A549 (cell line): ENCODE data around the gene ULK1. TPM values are rescaled to one million over a fixed set of nuclear protein-coding genes. Genes with fewer than 3 reads are reported as not detected.

Experiments used
- ATAC-seq, 2 experiments: fragments of 200-7000 bp in 1 of 2; fragments of >200 bp in 1 of 2; cut with Nextera tagmentation in 1 of 2; cut with Tn5 transposase in 1 of 2; 3 replicates each; pipeline versions ENCODE4 v1.8.0 to v1.9.1; 2018 to 2020; ENCODE audit warnings: mild to moderate bottlenecking in 1 of 2, moderate library complexity in 1 of 2
- CTCF ChIA-PET: fragments of 300-600 bp; sonication (Branson Sonifier 250); formaldehyde crosslinking; extraction: SDS; loops from one replicate; lab custom pipeline; 2021; ENCODE audit warnings: antibody characterized with exemption, inconsistent platforms; lab: Yijun Ruan, JAX
- POLR2A ChIA-PET: fragments of 350-600 bp; formaldehyde crosslinking; extraction: SDS; loops from one replicate; lab custom pipeline; 2021; ENCODE audit warnings: antibody characterized with exemption, inconsistent platforms; lab: Yijun Ruan, JAX
- DNase-seq, 2 experiments: peaks; one replicate each; pipeline versions ENCODE4 v3.0.0 to v3.0.0-alpha.2; 2011 to 2016; ENCODE audit warnings: low read depth in 1 of 2, low spot score in 1 of 2
- FAIRE-seq: peaks from 2 replicates; lab custom pipeline; 2011; peaks lifted over from hg19 to GRCh38; lab: Jason Lieb, UNC
- H3K27ac ChIP-seq, 2 experiments: fragments of >200 bp; sonication (Bioruptor Twin); formaldehyde crosslinking; 3 replicates each; pipeline ENCODE4 v1.5.1; 2016 to 2017
- H3K4me1 ChIP-seq: fragments of >200 bp; sonication (Bioruptor Twin); formaldehyde crosslinking; 3 replicates; pipeline ENCODE4 v1.6.1; 2016
- H3K4me2 ChIP-seq: fragments of >200 bp; sonication (Bioruptor Twin); formaldehyde crosslinking; 3 replicates; pipeline ENCODE4 v1.6.1; 2016
- H3K4me3 ChIP-seq: fragments of >200 bp; sonication (Bioruptor Twin); formaldehyde crosslinking; 3 replicates; pipeline ENCODE4 v1.5.1; 2016
- H3K9me3 ChIP-seq: fragments of >200 bp; sonication (Bioruptor Twin); formaldehyde crosslinking; 3 replicates; pipeline ENCODE4 v1.6.1; 2016
- ATOH8 ChIP-seq: fragments of 250-450 bp; sonication (Bioruptor Pico); IDR thresholded peaks from 2 replicates; pipeline ENCODE4 v1.5.0; 2020; ENCODE audit warnings: low read depth, mild to moderate bottlenecking, moderate library complexity
- CHD4 ChIP-seq: fragments of 200-600 bp; sonication (generic); IDR thresholded peaks from 2 replicates; pipeline ENCODE4 v1.6.1; 2016; ENCODE audit warnings: antibody characterized with exemption, mild to moderate bottlenecking, borderline replicate concordance
- EHMT2 ChIP-seq: fragments of 200-600 bp; sonication (generic); IDR thresholded peaks from 2 replicates; pipeline ENCODE4 v1.6.1; 2016; ENCODE audit warnings: antibody characterized with exemption, low read depth, mild to moderate bottlenecking, moderate library complexity
- ESRRA ChIP-seq: fragments of 150-350 bp; IDR thresholded peaks from 2 replicates; pipeline ENCODE4 v1.6.1; 2014; ENCODE audit warnings: mild to moderate bottlenecking, low read length, borderline replicate concordance
- FOSB ChIP-seq: fragments of 250-450 bp; sonication (Bioruptor Pico); IDR thresholded peaks from 2 replicates; pipeline ENCODE4 v1.5.0; 2020; ENCODE audit warnings: mild to moderate bottlenecking, moderate library complexity
- FOXS1 ChIP-seq: fragments of 250-450 bp; sonication (Bioruptor Pico); IDR thresholded peaks from 2 replicates; pipeline ENCODE4 v1.5.0; 2020; ENCODE audit warnings: mild to moderate bottlenecking, moderate library complexity
- HOXB13 ChIP-seq: fragments of 250-450 bp; sonication (Bioruptor Pico); IDR thresholded peaks from 2 replicates; pipeline ENCODE4 v1.5.0; 2020; ENCODE audit warnings: low read depth, mild to moderate bottlenecking, moderate library complexity
- KDM1A ChIP-seq: fragments of 200-600 bp; sonication (generic); IDR thresholded peaks from 2 replicates; pipeline ENCODE4 v1.6.1; 2016; ENCODE audit warnings: low read depth, mild to moderate bottlenecking
- NFE2L2 ChIP-seq: fragments of 150-350 bp; conservative IDR thresholded peaks from 2 replicates; pipeline ENCODE4 v1.6.1; 2014; ENCODE audit warnings: low read length
- NR3C1 ChIP-seq: fragments of >200 bp; sonication (Bioruptor Twin); formaldehyde crosslinking; IDR thresholded peaks from 3 replicates; pipeline ENCODE4 v1.6.1; 2017
- POLR2A ChIP-seq: IDR thresholded peaks from 2 replicates; pipeline ENCODE4 v1.6.1; 2012; ENCODE audit warnings: mild to moderate bottlenecking, low read length
- RCOR1 ChIP-seq: fragments of 150-350 bp; IDR thresholded peaks from 2 replicates; pipeline ENCODE4 v1.6.1; 2014; ENCODE audit warnings: antibody characterized with exemption, low read length, low read depth
- RNF2 ChIP-seq: fragments of 200-600 bp; sonication (generic); IDR thresholded peaks from 2 replicates; pipeline ENCODE4 v1.6.1; 2016; ENCODE audit warnings: low read depth, mild to moderate bottlenecking, antibody characterized with exemption, moderate library complexity, borderline replicate concordance
- SMC3 ChIP-seq: fragments of >200 bp; sonication (Bioruptor Twin); formaldehyde crosslinking; IDR thresholded peaks from 3 replicates; pipeline ENCODE4 v1.6.1; 2018; ENCODE audit warnings: inconsistent platforms
- ZNF302 ChIP-seq: fragments of 250-450 bp; sonication (Bioruptor Pico); IDR thresholded peaks from 2 replicates; pipeline ENCODE4 v1.9.0; 2021; ENCODE audit warnings: inconsistent platforms, mild to moderate bottlenecking, moderate library complexity
- WGBS: methylation state at CpG from one replicate; pipeline ENCODE4 v1.1.6; 2017; ENCODE audit errors: missing lambda C conversion rate; 5-methylcytosine and 5-hydroxymethylcytosine counted together
- polyA plus RNA-seq, 4 experiments: library from polyadenylated mRNA; depleted of rRNA in 3 of 4; stranded (reverse); fragments of >200 nt; fragmentation: RNase III in 1 of 4; extraction: RNeasy Plus Mini Kit Qiagen cat#74134 plus additional on column Dnase treatment in 1 of 4; gene quantifications; 2 replicates in 3 of 4; 3 replicates in 1 of 4; pipeline ENCODE4 v1.2.3, GENCODE V29; 2011 to 2017
- TF ChIP-seq, protein P1 (sequence below): IDR thresholded peaks from 2 replicates; pipeline ENCODE4 v1.6.1; 2012

ULK1 gene
- polyA plus RNA-seq, 2 of the 4 experiments (the other 2 are of a cell fraction): 15.1 to 46.2 TPM

DNA sequence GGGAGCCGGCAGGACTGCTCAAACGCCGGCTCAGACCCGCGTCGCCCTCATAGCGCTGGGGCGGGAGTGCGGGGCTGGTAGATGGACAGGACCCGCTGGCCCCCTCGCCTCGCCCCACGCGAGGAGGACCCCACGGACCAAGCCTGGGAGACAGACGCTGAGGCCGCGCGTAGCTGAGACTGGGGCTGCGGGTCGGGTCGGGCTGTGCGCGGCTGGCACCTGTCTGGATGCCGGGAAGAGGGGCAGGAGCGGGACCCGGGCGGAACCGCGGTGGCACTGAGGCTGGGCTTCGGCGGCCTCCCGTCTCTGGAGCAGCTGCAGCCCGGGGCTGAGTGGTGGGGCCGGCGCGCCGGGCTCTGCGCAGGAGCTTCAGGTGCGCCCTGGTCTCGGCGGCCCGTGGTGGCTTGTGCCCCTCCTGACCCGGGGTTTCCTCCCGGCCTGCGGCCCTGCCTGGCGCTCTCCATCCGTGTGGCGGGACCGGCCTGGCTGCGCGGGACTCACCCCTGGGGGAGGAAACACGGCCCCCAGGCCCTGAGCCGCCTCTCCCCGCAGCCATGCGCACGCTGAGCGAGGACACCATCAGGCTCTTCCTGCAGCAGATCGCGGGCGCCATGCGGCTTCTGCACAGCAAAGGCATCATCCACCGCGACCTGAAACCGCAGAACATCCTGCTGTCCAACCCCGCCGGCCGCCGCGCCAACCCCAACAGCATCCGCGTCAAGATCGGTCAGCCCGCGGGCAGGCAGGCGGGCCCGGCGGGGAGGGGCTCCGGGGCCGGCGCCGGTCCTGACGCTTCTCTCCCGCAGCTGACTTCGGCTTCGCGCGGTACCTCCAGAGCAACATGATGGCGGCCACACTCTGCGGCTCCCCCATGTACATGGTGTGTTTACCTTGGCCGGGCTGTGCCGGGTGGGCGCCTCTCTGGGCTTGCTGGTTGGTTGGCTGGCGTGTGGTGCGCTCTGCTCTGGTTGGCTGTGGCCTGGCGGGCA lies 14.0 kb downstream of the ULK1 start:
- no peak overlapping the region for H3K4me3 ChIP-seq
- ATAC-seq (no peak), DNase-seq (no peak), FAIRE-seq (no peak)
- TF ChIP-seq KDM1A (no peak), RCOR1 (no peak), RNF2 (no peak), EHMT2 (no peak)
- no peak overlapping the region; a peak in 1 of 6 replicates for H3K27ac ChIP-seq
- CTCF ChIA-PET: interaction anchor here (1.5 kb wide), 1 partner anchor 57 kb away, joined by 4 read pairs; no protein-coding TSS in a partner anchor
- no peak overlapping the region for H3K4me2 ChIP-seq
- WGBS: 98% methylated on average over 66 of the region's 96 CpGs
- H3K4me1 ChIP-seq: peaks cover 55% of the 10 kb centered on the region
- H3K9me3 ChIP-seq: no peaks in the 10 kb centered on the region
- POLR2A ChIA-PET: no interaction called here

DNA sequence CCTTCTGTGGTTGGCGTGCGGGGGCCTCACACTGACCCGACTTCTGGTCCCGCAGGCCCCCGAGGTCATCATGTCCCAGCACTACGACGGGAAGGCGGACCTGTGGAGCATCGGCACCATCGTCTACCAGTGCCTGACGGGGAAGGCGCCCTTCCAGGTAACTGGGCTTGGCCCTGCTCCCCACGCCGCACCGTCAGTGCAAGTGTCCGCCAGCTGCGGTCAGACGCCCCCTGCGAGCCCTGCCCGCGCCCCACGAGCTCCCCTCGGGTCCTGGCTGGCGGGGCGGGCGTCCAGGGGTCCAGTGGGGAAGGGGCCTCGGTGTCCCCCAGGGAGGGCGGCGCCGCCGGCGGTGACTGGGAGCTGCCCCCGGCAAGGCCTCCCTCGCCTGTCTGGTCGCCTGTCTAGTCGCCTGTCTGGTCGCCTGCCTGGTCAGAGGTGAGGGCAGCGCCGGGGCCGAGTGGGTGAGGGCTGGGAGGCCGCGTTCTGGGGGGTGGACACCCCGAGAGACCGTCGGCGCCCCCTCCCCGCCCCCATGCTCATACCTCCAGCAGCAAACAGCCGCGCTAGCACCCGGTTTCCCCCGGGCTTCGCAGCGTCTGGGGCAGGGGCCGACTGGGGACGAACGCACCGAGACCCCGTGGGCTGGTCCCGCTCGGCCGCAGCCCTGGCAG lies 14.8 kb downstream of the ULK1 start:
- POLR2A ChIA-PET: no interaction called here
- Histone ChIP-seq H3K4me2 (no peak overlapping the region), H3K27ac (no peak overlapping the region), H3K9me3 (no peaks in the 10 kb centered on the region), H3K4me3 (no peak overlapping the region)
- DNase-seq (no peak), FAIRE-seq (no peak)
- CTCF ChIA-PET: interaction anchor here (1.0 to 1.5 kb wide), 2 partner anchors 41 to 58 kb away, joined by 3 to 4 read pairs; partner anchors contain the start of gene EP400
- TF ChIP-seq NFE2L2: no peak
- no peak for TF ChIP-seq HOXB13
- no peak for TF ChIP-seq NR3C1
- TF ChIP-seq POLR2A: no peak
- no peak for TF ChIP-seq SMC3
- TF ChIP-seq, protein P1, sequence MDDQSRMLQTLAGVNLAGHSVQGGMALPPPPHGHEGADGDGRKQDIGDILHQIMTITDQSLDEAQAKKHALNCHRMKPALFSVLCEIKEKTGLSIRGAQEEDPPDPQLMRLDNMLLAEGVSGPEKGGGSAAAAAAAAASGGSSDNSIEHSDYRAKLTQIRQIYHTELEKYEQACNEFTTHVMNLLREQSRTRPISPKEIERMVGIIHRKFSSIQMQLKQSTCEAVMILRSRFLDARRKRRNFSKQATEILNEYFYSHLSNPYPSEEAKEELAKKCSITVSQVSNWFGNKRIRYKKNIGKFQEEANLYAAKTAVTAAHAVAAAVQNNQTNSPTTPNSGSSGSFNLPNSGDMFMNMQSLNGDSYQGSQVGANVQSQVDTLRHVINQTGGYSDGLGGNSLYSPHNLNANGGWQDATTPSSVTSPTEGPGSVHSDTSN: no peak
- no peak for TF ChIP-seq ATOH8
- TF ChIP-seq FOXS1: no peak
- TF ChIP-seq ESRRA: no peak
- TF ChIP-seq ZNF302 (CRISPR knock-in tag): no peak
- TF ChIP-seq, all 56 proteins: peak for 0
- no peak for ATAC-seq
- H3K4me1 ChIP-seq: peaks cover 49% of the 10 kb centered on the region
- 94% methylated on average over 53 of the region's 61 CpGs for WGBS

GRCh38 chr12:131909752-131910219 lies 15.4 kb downstream of the ULK1 start:
- Histone ChIP-seq H3K4me1 (peaks cover 47% of the 10 kb centered on the region), H3K4me3 (no peak overlapping the region), H3K27ac (peak overlapping the region in 1 of 2 experiments; percentile 88; a peak in 3 of 6 replicates)
- DNase-seq: no peak
- CTCF ChIA-PET: interaction anchor here (1.0 to 3.7 kb wide), 3 partner anchors 40 to 59 kb away, joined by 3 to 24 read pairs (median 4); partner anchors contain the start of gene EP400
- 94% methylated on average over 22 of the region's 26 CpGs for WGBS
- POLR2A ChIA-PET: no interaction called here
- TF ChIP-seq FOSB (CRISPR knock-in tag): no peak
- TF ChIP-seq CHD4: no peak
- no peak for TF ChIP-seq HOXB13
- TF ChIP-seq, all 56 proteins: peak for 0
- no peaks in the 10 kb centered on the region for H3K9me3 ChIP-seq
- H3K4me2 ChIP-seq: no peak overlapping the region
- FAIRE-seq (no peak), ATAC-seq (no peak)
